Choroid plexus epithelial cell (primary cell): ENCODE measurements around the gene KNDC1.
A peak's percentile ranks its signal among the peaks of the same experiment; 100 is the strongest.

Experiments used
- DNase-seq: peaks from one replicate; pipeline ENCODE4 v3.0.0-alpha.2; 2010; ENCODE audit warnings: low read depth
- H3K4me3 ChIP-seq: 2 replicates; pipeline ENCODE4 v1.5.1; 2011; ENCODE audit warnings: low read depth, mild to moderate bottlenecking, control low read depth, low read length, moderate library complexity
- TF ChIP-seq, protein P1 (sequence below): conservative IDR thresholded peaks from 2 replicates; pipeline ENCODE4 v1.5.1; 2011; ENCODE audit warnings: low read depth, mild to moderate bottlenecking, control low read depth, inconsistent platforms, low read length, moderate library complexity

The KNDC1 gene

DNA sequence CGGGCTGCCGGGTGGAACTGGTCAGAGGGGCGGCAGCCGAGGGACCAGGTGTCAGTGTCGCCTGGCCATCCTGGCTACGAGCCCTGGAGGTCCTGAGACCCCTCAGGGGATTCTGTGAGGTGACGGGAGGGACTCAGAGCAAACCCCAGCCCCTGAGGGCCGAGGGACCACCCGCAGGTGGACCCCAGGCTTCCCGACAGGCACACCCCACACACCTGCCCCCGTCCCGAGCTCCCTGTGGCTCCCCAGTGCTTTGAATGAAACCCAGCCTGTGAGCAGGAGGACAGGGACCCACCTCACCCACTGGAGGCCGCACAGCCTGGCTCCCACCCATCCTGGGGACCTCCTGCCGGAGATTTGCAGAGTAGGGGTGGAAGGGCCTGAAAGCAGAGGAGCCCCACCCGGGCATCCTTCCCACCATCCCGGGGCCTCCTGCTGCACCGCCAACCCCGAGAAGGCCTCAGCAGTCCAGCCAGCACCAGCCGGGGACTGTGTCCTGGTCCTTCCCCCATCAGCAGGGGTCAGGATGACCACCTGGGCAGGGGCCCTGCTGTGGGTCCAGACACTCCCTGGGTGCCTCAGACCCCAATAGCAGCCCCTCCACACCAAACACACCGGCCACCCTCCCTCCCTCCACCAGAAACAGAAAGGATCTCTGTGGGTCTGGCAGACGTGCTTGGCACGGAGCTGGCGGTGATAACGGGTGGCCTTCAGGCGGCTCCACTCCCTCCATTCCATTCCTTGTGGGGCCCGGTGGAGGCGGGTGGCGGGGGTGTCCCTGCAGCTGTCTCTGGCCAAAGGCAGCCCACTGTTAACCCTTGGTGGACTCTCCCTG, 91.6 kb downstream of the KNDC1 start:
- H3K4me3 ChIP-seq, result no peak overlapping the region
- DNase-seq, result no peak
- TF ChIP-seq, protein P1, sequence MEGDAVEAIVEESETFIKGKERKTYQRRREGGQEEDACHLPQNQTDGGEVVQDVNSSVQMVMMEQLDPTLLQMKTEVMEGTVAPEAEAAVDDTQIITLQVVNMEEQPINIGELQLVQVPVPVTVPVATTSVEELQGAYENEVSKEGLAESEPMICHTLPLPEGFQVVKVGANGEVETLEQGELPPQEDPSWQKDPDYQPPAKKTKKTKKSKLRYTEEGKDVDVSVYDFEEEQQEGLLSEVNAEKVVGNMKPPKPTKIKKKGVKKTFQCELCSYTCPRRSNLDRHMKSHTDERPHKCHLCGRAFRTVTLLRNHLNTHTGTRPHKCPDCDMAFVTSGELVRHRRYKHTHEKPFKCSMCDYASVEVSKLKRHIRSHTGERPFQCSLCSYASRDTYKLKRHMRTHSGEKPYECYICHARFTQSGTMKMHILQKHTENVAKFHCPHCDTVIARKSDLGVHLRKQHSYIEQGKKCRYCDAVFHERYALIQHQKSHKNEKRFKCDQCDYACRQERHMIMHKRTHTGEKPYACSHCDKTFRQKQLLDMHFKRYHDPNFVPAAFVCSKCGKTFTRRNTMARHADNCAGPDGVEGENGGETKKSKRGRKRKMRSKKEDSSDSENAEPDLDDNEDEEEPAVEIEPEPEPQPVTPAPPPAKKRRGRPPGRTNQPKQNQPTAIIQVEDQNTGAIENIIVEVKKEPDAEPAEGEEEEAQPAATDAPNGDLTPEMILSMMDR, result no peak

DNA sequence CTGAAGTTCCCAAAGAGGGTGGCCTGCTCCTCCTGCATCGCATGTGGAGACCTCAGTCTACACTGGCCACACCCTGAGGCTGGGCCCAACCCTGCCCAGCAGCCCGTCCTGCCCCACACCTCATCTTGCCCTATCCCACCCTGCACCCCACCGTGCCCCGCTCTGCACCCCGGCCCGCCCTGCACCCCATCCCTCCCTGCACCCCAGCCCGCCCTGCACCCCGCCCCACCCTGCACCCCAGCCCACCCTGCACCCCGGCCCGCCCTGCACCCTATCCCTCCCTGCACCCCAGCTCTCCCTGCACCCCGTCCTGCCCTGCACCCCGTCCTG, 92.2 kb downstream of the KNDC1 start:
- TF ChIP-seq, protein P1, result no peak
- no peak overlapping the region for H3K4me3 ChIP-seq
- no peak for DNase-seq

DNA sequence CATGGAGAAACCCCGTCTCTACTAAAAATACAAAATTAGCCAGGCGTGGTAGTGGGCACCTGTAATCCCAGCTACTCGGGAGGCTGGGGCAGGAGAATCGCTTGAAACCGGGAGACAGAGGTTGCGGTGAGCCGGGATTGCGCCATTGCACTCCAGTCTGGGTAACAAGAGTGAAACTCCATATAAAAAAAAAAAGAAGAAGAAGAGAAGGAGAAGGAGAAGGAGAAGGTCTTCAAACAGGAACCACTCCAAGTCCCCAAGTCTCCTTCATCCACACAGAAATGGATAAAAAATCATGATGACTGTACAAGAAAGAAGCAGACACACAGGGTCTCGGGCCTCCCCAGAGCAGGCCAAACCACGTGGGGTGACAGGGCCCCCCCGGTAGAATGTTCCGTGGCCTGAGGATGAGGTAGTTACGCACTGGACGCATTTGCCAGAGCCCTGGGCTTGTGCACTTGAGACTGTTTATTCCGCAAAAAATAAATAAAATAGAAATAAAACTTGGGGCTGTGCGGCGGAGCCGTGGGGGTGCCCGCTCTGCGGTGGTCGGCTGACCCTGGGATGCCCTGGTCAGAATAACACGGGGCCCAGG, 93.4 kb downstream of the KNDC1 start:
- TF ChIP-seq, protein P1, result no peak
- H3K4me3 ChIP-seq, result no peak overlapping the region
- no peak for DNase-seq

DNA sequence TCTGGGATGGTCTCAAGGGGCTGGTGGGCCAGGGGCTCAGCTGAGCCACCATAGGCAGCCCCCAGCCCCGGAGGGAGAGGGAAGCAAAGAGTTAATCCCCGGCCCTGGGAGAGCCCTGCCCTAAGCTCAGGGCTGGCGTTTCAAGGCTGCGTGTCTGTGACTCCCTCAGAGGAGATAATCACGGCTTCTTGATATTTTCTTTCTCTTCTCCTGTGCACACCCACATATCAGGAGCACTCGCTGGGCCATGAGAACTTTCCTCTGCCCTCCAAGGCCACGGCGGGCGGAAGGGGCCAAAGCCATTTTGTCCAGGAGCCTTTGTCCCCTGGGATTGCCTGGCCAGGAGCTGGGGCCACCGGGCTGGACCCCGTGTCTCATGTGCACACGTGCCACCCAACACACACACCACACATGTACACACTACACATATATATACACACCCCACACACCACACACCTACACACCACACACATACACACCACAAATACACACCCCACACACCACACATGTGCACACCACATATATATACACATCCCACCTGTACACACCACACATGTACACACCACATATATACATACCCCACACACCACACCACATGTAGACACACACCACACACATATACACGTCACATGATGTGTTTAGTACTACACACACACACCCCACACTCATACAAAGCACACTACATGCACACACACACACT, 94.6 kb downstream of the KNDC1 start:
- H3K4me3 ChIP-seq, result no peak overlapping the region
- TF ChIP-seq, protein P1, result no peak
- no peak for DNase-seq

DNA sequence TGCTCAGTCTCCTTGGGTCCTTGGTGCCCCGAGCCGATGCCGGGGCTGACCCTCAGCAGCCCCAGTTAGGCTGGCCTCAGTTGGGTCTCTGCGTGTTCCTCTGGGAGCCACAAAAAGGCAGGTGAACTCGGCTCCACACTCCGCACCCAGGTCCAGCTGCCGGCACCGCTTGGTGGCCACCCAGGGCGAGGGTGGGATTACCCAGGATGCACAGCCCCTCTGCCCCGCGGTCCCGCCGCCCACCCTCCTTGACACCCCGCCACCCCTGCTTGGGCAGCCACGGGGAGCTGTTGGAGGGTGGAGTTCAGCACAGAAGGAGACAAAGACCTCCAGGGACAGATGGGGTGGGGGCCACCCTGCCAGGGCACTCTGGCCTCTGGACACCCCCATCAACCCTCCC, 95.3 kb downstream of the KNDC1 start:
- DNase-seq, result no peak
- H3K4me3 ChIP-seq, result no peak overlapping the region
- TF ChIP-seq, protein P1, result no peak

DNA sequence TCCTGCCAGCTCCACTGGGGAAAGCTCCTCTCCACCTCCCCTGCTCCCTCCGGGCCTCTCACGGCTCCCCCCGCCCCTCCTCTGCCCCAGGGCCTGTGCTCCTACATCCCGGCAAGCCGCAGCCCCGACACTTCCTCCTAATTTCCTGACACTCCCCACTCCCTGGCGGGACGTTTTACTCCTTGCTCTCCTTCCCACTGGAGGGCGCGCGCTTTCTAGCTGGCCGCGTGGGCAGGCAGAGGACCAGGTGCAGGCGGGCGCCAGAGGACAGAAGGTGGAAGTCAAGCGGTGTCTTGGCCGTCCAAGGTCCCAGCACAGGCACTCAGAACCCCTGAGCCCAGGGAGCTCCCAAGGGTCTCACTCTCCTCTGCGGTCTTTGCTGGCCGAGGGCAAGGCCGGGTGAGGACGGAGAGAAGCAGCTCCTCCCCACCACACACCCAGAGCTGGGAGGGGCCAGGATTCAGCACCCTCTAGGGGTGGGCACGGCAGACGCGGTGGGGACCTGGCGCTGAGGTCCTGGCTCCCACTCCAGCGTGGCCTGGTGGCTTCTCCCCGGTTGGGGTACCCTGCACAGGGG, 97.6 kb downstream of the KNDC1 start:
- H3K4me3 ChIP-seq, result no peak overlapping the region
- TF ChIP-seq, protein P1, result peak; percentile 53
- peak; percentile 27 for DNase-seq
